DOHH2 (cell line): ENCODE data around the gene GAS6.

Source experiments
- EZH2phosphoT487 ChIP-seq: fragments of 200-600 bp; sonication (generic); IDR thresholded peaks from 2 replicates; pipeline ENCODE4 v1.6.1; 2017; ENCODE audit warnings: borderline replicate concordance, mild to moderate bottlenecking, antibody characterized with exemption, low read length, moderate library complexity, mixed read lengths
- TF ChIP-seq, protein P1 (sequence below): fragments of 200-600 bp; sonication (generic); IDR thresholded peaks from one replicate; pipeline ENCODE4 v1.5.1; 2014; ENCODE audit warnings: antibody characterized with exemption, mild to moderate bottlenecking, low read depth, low read length; ENCODE audit not compliant: poor library complexity, severe bottlenecking

- TF ChIP-seq, protein P1, sequence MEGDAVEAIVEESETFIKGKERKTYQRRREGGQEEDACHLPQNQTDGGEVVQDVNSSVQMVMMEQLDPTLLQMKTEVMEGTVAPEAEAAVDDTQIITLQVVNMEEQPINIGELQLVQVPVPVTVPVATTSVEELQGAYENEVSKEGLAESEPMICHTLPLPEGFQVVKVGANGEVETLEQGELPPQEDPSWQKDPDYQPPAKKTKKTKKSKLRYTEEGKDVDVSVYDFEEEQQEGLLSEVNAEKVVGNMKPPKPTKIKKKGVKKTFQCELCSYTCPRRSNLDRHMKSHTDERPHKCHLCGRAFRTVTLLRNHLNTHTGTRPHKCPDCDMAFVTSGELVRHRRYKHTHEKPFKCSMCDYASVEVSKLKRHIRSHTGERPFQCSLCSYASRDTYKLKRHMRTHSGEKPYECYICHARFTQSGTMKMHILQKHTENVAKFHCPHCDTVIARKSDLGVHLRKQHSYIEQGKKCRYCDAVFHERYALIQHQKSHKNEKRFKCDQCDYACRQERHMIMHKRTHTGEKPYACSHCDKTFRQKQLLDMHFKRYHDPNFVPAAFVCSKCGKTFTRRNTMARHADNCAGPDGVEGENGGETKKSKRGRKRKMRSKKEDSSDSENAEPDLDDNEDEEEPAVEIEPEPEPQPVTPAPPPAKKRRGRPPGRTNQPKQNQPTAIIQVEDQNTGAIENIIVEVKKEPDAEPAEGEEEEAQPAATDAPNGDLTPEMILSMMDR = no peak
- no peak for TF ChIP-seq EZH2phosphoT487
Observed at GRCh38 chr13:113820813-113821651, 42.8 kb downstream of the GAS6 start.
